Middle frontal gyrus (tissue), 1 donor: ENCODE results near the gene GAN.

Experiments
- DNase-seq: peaks from one replicate; pipeline ENCODE4 v3.0.0-alpha.2; 2015; ENCODE audit warnings: low spot score; ENCODE audit errors: extremely low spot score

GAN gene

DNA sequence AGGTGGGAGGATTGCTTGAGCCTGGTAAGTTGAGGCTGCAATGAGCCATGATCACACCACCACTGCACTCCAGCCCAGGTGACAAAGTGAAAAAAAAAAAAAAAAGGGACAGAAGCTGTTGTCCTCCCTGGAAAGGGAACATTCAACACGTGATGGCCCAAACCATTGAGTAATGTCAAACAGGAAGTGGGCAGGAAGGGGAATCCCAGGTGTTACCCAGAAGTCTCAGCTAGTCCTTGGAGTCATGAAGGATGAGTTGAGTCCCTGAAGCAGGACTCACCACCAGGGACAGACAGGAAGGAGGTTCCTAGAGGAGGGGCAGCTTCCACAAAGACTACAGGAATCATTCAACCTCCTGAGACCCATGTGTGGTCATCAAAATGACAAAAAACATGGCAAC is 110.0 kb downstream of the GAN start:
- DNase-seq: no peak

DNA sequence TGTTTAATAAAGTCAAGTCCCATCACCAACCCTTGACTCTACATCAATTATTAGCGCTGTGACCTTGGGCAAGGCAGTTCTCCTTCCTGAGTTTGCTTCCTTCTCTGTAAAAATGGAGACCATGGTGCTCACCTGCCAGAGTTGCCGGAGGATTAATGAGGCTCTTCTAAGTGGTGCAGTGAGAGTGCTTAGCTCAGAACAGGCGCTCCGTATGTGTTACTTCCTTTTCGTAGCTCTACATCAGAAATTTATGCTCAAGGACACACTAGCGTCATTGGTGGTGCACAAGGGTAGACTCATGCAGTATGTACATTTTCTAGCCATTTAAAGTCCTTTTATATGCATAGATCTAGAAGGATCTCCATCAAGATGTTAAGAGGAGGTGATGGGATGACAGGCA is 112.5 kb downstream of the GAN start:
- DNase-seq: no peak

DNA sequence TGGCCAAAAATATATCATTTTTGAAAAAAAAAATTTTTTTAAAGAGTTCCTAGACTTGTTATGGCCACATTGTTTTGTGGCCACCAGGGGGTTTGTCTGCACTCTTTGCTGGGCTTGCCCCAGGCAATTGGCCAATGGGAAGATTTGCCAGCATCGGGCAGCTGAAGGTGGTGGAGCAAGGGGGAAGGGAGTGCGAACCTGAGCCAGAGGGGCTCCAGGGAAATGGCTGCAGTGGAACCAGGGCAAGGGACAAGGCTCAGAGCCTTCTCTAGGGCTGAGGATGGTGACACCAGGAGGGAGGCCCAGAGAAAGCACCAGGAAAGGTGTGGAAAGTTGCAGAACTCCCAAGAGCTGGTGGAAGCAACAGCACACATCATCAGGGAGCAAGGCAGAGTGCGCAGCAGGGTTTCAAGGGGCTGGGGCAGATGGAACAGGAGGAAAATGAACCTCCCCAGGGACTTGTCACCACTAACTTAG is 114.3 kb downstream of the GAN start:
- no peak for DNase-seq

DNA sequence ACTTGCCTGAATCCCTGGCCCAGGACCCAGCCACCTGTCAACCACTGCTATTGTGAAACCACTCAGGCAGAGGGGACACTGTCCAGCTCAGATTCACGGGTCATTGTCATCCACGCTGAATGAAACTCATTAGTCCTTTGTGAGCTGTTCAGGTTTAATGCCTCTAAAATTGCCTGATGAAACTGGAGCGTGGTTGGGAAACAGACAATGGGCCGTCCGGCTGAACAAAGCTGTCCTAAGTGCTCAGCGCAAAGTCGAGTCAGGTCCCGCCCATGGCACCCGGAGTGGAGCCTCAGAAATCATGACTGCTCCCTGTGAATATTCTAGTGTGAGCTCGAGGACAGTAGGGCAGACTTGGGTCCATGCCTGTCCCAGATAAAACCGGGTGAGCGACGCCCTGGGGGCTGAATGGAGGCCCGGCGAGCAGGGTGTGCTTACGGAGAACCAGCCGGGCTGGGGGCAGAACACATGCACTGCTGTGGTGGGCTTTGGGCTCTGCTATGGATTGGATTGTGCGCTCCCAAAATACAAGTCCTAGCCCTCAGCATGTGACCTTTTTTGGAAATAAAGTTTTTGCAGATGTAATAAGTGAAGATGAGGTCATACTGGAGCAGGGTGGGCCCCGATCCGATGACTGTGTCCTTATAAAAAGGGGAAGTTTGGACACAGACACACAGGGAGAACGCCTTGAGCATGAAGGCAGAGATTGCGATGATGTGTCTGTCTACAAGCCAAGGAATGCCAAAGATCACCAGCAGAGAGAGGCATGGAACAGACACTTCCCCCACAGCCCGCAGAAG is 117.0 kb downstream of the GAN start:
- DNase-seq: no peak

DNA sequence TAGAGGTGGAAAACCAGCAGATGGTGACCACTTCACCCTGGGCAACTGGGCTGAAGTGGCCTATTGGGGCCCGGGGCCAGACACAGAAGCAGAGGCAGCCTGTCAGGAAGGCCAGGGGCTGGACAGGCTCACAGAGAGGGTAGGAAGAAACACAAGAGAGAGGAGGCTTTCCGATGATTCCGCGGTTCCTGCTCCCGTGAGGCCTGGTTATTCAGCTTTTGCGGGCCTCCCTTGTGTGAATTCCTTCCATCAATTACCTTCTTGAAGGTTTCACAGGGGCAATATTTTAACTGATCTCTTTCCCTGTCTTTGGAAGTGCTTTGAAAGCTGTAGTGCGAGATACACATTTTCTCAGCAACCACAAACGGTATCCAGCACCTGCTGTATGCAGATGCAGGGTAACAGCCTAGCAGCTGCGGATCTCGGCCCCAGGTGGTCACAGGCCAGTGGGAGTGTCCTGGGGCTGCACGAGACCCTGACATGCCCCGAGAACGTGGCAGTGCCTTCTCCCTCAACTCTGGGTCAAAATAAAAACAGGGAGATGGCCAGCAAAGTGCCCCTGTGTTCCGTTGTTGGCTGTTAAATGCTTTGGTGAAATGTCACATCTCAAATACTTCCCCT is 118.3 kb downstream of the GAN start:
- no peak for DNase-seq

DNA sequence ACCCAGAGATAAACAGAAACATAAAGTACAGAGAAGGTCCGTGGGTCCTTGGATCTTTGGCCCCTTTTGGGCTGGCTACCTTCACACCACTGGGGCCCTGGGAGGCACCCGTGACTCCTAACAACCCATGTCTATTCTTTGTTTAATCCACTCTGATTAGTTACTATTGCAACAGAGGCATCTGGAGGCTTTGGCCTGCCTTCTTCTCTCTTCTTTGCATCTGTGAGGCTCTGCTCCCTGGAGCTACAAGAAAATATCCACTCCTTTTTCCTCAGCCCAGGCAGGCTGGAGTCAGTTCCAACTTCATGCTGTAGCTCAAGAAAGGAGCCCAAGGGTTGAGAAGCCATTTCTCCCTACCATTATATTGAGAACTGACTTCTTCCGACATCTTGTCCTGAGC is 120.3 kb downstream of the GAN start:
- no peak for DNase-seq

DNA sequence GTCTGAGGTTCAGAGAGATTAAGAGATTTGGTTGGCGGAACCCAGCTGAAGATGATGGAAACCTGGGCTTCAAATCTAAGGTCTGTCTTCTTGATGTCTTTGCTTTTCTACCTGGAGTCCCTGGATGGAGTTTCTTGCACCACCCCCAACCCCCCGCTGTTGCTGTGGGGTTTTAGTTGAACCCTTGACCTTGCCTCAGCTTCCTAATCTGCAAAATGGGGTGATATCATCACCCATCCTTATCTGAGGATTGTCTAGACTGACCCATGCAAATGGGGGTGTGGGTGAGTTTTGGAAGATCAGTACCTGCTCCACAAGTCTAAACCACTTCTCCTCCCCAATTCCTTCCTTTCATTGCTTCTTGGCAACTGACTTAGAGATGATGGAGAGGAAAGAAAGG is 120.8 kb downstream of the GAN start:
- no peak for DNase-seq

DNA sequence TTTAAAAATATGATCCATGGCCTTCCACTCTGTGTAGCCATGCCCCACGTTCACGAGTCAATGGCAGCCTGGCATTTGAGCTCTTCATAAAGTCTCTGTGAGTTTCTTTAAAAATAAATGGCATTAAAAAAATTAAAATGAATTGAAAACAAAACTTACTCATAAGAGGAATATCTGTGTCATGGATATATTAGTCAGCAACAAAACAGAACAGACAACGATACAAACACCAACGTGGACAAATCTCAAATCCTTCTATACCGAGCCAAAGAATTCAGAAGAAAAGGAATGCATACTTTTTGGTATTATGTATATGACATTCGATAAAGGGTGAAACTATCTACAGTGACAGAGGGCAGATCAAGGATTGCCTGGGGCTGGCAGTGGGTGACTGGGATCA is 121.6 kb downstream of the GAN start:
- DNase-seq: no peak

DNA sequence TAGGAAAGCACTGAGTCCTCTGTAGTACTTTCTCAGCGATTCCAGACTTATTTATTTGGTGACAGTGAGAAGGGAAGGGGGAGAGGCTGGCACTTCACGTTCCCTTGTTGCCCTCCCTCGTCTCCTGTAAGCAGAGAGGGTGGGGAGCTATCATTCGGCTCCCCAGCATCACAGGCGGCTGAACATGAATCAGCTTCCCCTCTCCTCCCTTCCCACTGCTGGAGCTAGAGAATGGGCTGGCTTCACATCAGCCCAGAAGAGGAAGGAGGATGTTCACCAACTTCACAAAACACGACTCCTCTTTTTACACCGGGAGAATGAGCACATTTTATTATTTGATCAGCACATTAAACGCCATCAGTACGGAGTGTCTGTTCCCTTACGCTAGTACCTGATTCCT is 123.1 kb downstream of the GAN start:
- no peak for DNase-seq
